HG03196 (cell line): ENCODE data around the gene IQGAP2.
A peak's percentile ranks its signal among the peaks of the same experiment; 100 is the strongest.

Experiments used
- ATAC-seq: cut with Tn5 transposase; IDR thresholded peaks from one replicate; pipeline ENCODE4 v1.9.1; 2021; ENCODE audit not compliant: unreplicated experiment

IQGAP2 gene

DNA sequence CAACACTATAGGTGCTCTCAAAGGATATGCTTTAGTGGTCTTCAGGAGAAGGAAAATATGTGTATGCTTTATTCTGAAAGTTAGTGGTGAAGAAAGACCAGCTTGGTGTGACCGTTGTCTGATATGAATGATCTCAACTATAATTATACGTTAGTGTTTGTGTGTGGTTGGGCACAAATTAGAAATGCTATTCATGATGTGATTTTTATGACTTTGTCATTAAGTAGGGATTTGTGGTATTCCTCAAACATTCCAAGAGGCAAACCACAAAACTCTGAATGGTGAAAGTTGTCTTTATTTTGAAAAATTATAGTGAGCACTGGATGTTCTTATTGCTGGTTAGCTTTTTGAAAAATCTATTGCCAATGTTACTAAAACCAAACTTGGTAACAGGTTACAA, 306.7 kb downstream of the IQGAP2 start:
- no peak for ATAC-seq

DNA sequence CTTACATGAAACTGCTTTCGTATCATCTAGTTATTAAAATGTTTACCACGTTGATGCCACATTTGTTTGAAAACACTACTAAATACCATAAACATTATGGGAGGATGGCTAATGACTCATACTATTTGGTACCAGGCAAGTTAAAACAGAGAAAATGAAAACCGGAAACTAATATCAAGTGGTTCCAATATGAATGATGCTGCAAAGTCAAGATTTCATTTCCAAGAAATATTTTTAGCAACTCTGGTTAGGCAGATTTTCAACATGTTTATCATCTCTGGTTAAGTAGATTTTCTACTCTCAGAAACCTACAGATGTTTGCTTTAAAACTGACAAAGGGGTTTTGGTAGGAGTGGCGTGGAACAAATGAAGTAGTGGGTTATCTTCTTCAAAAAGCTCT, 307.9 kb downstream of the IQGAP2 start:
- ATAC-seq, result no peak

DNA sequence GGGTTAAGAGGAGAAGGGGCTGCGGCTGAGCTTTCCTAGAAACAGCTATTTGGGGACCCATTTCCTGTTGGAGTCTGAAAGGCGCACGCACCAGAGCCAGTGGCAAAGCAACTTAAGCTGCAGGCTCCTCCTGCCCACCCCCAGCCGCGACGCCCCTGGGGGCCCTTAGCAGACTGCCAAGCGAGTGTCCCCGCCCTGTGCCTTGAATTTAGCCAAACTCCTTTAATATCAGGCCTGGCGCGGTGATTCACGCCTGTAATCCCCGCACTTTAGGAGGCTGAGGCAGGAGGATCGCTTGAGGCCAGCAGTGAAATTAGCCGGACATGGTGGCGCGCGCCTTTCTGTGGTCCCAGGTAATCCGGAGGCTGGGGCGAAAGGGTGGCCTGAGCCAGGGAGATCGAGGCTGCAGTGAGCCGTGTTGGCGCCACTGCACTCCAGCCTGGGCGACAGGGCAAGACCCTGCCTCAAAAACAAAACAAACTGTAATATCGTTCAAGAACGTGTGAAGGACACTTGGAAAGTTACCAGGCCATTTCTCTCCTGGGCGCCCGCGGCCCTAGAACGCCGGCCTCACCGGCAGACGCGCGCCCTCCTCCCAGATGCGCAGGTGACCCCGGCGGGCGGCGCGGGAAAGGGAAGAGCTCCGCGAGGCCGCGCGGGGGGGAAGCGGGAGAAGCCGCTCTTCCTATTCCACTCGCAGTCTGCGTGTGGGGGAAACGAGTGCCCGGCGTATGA, 311.8 kb downstream of the IQGAP2 start:
- no peak for ATAC-seq

DNA sequence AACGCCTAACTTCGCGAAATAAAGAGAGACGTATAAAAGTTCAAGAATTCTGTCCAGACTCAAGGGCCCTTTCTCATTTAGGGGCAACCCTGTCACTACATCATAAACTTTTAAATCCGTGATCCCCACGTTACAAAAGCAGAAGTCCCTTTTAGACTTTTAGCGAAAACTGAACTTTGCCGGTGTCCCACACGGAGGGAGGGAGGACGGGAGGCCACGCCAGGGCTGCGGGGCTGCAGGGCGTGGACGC, 312.3 kb downstream of the IQGAP2 start:
- no peak for ATAC-seq

DNA sequence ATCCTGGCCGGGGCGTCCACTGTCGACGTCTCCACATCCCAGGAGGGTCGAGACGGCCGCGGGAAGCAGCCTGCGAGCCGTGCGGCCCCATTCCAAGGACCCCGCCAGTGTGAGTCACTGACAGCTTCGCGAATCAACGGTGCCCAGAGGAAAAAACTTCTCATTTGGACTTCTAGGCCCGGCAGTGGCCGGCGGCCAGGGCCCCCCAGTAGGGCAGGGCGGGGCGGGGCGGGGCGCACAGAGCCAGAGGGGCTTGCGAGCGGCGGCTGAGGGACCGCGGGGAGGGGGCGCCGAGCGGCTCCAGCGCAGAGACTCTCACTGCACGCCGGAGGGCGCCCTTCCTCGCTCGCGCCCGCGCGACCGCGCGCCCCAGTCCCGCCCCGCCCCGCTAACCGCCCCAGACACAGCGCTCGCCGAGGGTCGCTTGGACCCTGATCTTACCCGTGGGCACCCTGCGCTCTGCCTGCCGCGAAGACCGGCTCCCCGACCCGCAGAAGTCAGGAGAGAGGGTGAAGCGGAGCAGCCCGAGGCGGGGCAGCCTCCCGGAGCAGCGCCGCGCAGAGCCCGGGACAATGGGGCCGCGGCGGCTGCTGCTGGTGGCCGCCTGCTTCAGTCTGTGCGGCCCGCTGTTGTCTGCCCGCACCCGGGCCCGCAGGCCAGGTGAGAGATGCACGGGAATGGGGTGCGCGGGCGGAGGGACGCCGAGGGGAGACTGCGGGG, 312.8 kb downstream of the IQGAP2 start, which contains the start of gene F2R:
Gene F2R, plus strand, starts transcription at position 391 of the 720 bp plus-strand sequence. Its CDS starts 182 bp downstream, at position 573.
- ATAC-seq, result peak; percentile 53

DNA sequence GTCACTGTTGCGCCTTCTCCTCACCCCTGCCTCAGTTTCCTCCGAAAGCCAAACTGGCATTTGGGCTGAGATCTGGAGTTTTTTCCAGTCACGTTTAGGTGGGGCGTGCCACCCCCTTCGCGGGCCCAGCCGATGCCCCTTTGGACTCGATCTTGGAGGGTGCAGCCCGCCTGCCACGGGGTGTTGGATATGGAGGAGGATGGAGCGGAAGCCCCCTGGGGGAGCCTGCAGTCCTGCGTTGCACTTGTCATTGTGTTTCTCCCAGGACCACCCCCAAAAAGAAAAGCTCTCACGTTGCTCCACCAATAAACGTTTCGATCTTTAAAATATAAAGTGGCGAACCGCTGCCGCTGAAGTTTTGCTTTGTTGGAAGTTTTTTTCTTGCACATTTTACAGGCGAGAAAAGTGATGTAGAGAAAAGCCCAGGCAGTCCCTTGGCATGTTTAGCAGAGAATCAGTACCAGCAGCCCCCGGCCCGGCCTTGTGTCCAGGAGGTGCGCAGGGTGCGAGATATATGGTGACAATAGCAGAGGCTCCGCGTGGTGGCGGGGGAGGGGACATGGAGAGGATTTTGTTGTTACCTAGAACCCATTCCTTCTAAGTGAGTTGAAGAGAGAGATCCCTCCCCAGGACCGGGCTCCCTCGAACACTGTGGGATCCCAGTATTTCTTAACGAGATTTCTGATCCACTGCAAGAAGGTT, 313.5 kb downstream of the IQGAP2 start:
- no peak for ATAC-seq

DNA sequence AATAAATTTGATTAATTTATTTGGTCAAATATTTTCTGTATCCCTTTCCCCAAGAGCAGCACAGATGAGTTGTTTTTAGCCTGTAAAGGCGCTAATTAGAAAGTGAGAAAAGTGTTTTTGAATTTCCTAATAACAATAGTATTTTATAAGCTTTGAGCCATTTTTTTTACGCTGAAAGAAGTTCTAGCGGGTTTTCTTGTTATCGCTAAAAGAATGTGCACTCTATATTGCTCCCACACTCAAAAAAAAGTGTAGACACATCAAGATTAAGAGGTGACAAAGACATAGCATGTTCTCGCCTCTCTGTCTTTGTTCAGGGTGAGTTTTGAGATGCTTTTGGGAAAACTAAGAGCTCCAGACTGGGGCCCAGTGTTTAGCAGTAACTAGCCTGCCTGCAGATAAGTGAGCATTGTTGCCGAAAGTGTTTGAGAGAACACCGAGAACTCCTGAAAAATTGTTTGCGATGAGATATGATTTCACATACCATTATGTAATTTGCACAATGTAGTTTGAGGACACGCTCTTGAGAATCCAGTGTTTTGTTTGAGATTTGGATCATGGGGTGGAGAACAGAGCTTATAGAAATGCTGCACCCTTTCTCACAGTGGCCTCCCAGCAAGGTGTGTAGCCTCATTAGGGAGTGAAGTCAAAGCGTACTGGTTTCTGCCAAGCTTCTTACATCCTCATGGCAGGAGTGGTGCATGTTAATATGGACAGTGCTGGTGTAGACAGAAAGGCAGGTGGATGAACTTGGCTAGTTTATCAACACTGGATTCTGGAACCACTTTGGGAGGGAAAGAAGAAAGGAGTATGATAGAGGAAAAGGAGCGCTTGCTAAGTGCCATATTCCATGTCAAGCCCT, 314.4 kb downstream of the IQGAP2 start:
- no peak for ATAC-seq

DNA sequence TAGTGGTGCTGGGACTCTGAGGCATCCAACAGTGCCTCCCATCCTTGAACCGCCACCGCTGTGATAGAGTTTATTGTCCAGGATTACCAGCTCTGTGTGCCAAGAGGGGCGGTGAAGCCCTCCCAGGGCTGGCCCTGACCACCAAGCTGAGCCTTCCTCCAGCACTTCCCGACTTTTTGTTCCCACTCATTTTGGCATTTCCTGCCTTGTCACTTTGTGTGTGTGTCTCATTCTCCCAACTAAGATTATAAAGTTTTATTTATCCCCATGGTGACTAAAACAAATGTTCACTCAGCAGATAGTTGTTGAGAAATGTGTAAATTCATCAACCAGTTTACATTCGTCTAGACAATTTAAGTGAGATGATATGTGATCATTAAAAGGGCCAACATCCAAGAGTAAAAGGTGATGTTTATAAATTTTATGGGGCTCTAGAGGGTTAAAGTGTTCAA, 315.3 kb downstream of the IQGAP2 start:
- no peak for ATAC-seq

DNA sequence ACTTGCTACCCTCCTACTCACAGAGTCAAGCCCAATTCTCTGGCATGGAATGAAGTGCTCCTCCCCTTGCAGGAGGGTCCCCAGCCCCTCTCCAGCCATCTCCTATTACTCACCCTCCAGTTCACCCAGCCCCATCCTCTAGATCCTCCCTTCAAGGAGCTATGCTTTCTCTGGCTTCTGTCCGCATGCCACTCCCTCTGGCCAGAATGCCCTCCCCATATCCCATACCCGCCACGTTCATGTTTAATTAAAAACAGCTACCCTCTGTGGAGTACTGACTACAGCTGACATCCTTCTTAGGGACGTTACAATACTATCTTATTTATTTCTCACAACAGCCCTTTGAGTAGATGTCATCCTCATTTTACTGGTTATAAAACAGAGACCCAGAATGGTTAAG, 315.8 kb downstream of the IQGAP2 start:
- no peak for ATAC-seq

DNA sequence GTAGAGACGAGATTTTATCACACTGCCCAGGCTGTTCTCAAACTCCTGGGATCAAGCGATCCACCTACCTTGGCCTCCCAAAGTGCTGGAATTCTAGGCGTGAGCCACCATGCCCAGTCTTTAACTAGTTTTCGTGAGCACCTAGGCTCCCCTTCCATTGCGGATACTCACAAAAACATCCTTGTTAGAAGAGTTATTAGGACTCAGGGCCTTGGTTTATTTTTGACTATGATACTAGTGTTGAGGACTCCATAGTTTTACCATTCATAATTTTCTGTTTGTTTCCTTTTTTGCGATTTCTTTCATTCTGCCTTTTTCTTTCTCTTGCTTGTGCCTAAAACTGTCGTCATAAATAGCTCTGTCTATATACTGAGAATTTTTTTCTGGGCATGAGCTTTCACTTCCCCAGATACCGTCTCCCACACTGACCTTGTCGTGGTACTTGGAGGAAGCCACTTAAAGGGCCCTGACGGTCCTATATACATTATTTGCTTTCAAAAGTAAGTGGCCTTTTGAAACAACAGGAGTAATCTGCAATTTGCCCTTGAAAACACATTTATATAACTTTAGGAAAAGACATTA, 318.0 kb downstream of the IQGAP2 start:
- ATAC-seq, result peak; percentile 88

DNA sequence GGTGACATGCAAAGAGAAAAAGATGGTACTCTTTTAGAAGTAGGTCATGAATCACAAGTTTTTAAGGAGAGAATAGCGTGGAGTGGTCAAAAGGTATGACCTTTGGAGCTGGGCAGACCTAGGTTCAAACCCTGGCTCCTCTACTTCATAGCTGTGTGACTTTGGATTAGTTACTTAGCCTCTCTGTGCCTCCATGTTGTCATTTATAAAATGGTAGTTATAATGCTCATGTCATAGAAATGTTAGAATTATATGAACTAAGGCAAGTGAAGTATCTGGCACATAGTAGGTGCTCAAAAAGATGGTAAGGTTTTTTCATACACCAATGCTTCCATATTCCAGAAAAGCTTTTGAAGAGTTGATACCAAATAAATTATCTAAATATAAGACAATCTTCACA, 320.2 kb downstream of the IQGAP2 start:
- no peak for ATAC-seq

DNA sequence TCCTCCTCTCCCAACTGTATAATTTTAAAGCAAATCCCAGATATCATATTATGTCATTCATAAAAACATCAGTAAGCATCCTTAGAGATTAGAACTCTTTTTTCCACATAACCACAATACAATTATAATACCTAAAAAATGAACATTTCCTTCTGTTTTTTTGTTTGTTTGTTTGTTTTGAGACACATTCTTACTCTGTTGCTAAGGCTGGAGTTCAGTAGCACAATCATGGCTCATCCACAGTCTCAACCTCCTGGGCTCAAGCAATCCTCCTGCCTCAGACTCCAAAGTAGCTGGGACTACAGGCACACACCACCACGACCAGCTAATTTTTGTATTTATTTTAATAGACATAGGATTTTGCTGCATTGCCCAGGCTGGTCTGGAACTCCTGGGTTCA, 320.8 kb downstream of the IQGAP2 start:
- no peak for ATAC-seq

DNA sequence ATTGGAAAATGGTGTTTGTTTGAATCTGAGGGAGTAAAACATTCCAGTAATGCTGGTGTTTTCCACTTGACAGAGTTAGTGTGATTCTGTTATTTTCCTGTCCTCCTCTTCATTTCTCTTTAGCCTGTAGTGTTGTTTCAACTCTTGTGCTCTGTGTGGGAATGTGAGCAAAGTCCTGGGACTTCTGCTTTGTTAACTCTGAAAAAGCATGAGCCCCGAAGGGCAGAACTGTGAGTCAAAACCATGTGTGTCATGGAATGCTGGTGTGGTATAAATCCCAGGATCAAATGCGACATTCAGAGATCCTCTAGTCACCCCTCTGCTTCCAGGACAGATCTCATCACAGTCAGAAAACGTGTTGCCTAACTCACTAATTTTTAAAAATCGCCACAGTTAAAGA, 321.8 kb downstream of the IQGAP2 start:
- no peak for ATAC-seq

DNA sequence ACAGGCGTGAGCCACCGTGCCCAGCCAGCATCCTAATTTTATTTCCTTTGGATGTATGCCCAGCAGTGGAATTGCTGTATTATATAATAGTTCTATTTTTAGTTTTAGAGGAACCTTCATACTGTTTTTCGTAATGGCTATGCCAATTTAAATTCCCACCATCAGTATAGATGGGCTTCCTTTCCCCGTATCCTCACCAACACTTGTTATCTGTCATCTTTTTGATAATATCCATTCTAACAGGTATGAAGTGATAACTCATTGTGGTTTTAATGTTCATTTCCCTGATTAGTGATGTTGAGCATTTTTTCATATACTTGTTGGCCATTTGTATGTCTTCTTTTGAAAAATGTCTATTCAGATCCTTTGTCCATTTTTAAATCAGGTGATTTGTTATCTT, 325.9 kb downstream of the IQGAP2 start:
- ATAC-seq, result no peak

DNA sequence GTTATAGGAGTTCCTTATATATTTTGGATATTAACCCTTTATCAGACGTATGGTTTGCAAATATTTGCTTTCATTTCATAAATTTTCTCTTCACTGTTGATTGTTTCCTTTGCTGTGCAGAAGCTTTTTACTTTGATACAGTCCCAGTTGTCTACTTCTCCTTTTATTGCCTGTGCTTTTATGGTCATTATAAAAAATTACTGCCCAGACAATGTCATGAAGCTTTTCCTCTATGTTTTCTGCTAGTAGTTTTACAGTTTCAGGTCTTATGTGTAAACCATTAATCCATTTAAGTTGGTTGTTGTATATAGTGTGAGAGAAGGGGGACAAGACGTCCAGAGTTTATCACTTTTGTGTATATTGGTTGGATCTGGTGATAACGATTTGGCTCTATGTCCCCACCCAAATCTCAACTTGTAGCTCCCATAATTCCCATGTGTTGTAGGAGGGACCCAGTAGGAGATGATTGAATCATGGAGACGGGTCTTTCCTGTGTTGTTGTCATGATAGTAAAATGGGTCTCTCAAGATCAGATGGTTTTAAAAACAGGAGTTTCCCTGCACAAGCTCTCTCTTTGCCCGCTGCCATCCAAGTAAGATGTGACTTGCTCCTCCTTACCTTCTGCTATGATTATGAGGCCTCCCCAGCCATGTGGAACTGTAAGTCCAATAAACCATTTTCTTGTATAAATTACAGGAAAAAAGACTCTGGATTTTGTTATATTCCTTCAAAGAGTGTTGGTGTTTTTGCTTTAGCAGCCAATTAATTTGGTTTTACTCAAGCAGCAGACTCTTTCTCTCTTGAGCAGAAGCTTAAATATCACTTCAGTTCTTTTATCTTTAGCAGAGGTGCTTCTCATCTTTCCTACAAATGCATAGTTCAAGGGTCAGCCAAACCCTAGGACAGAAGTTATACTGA, 326.5 kb downstream of the IQGAP2 start:
- ATAC-seq, result no peak

DNA sequence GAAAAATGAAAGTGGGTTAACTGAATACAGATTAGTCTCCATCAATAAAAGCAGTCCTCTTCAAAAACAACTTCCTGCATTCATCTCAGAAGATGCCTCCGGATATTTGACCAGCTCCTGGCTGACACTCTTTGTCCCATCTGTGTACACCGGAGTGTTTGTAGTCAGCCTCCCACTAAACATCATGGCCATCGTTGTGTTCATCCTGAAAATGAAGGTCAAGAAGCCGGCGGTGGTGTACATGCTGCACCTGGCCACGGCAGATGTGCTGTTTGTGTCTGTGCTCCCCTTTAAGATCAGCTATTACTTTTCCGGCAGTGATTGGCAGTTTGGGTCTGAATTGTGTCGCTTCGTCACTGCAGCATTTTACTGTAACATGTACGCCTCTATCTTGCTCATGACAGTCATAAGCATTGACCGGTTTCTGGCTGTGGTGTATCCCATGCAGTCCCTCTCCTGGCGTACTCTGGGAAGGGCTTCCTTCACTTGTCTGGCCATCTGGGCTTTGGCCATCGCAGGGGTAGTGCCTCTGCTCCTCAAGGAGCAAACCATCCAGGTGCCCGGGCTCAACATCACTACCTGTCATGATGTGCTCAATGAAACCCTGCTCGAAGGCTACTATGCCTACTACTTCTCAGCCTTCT, 329.4 kb downstream of the IQGAP2 start:
- no peak for ATAC-seq

DNA sequence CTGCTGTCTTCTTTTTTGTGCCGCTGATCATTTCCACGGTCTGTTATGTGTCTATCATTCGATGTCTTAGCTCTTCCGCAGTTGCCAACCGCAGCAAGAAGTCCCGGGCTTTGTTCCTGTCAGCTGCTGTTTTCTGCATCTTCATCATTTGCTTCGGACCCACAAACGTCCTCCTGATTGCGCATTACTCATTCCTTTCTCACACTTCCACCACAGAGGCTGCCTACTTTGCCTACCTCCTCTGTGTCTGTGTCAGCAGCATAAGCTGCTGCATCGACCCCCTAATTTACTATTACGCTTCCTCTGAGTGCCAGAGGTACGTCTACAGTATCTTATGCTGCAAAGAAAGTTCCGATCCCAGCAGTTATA, 329.9 kb downstream of the IQGAP2 start:
- ATAC-seq, result no peak

DNA sequence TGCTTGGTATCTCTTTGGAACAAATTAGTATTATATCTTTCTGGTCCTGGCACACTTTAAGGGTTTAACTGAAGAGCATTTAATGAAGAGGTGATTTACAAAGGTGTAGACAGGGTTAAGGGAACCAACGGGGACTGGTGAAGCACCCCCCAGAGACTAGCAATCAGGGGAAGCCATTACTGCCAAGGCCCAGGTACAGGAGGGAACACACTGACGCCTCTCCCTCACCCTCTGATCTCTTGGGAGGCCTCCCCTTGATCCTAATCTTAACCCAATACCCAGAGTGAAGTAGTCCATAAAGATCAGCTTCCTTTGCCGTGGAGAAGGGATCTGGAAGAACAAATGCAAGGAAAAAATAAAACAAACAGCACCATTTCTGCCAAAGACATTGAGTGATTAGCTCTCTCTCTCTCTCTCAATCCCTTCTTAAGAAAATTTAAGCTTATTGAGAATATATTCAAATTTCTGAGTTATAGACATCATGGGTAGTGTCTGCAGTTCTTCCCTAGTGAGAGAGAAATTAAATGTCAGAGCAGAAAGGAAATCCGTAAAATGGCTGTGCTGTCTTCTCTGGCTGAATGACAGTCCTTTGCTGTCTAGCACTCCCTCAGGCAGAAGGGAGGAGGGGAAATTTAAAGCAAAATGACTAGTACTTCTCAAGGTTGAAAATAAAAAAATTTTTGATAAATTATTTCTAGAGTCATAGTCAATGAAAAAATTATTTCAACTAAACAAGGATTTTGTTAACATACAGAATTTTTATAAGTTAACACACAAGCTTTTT, 332.9 kb downstream of the IQGAP2 start:
- ATAC-seq, result no peak
